GM12878 (cell line): Measurements from ENCODE around the gene TRIM39. TPM values are rescaled to one million over a fixed set of nuclear protein-coding genes. Genes with fewer than 3 reads are reported as not detected.

Source experiments
- ATAC-seq: fragments of 200-7000 bp; cut with Tn5 transposase; 3 replicates; pipeline ENCODE4 v1.9.1; 2020; ENCODE audit warnings: mild to moderate bottlenecking, moderate library complexity
- BruUV-seq: library from RNA; stranded (reverse); fragments of 400-500 nt; replicated peaks from 2 replicates; lab custom pipeline; 2021; lab: Mats Ljungman, UMichigan
- CTCF ChIA-PET: fragments of 300-600 bp; sonication (Branson Sonifier 250); formaldehyde crosslinking; extraction: SDS; loops from one replicate; lab custom pipeline; 2021; ENCODE audit warnings: inconsistent platforms; lab: Yijun Ruan, JAX
- POLR2A ChIA-PET: fragments of 350-600 bp; formaldehyde crosslinking; extraction: SDS; loops from one replicate; lab custom pipeline; 2021; ENCODE audit warnings: inconsistent platforms; lab: Charles Lee
- RAD21 ChIA-PET: fragments of 300-600 bp; sonication (Branson Sonifier 250); formaldehyde crosslinking; loops from one replicate; lab custom pipeline; 2023; ENCODE audit warnings: antibody characterized with exemption; ENCODE audit not compliant: unreplicated experiment; lab: Charles Lee
- SMC1A ChIA-PET: fragments of 300-600 bp; sonication (Branson Sonifier 250); formaldehyde crosslinking; loops from one replicate; lab custom pipeline; 2023; ENCODE audit not compliant: unreplicated experiment, uncharacterized antibody; lab: Charles Lee
- DNase-seq: peaks from one replicate; pipeline ENCODE4 v3.0.0-alpha.2; 2011; ENCODE audit warnings: low read depth, low spot score
- FAIRE-seq: peaks from 3 replicates; lab custom pipeline; 2011; peaks lifted over from hg19 to GRCh38; lab: Jason Lieb, UNC
- H2AFZ ChIP-seq: 2 replicates; pipeline ENCODE4 v1.6.0; 2011; ENCODE audit warnings: low read depth, low read length, control low read depth; ENCODE audit not compliant: control insufficient read depth
- H3K27ac ChIP-seq: 2 replicates; pipeline ENCODE4 v1.5.1; 2011; ENCODE audit warnings: control low read depth; ENCODE audit not compliant: control insufficient read depth, insufficient read depth
- H3K27me3 ChIP-seq, 2 experiments: replicated peaks in 1 of 2; 2 replicates each; pipeline versions ENCODE4 v1.6.0 to v1.6.1; 2011; ENCODE audit warnings: low read length in 1 of 2; ENCODE audit not compliant: control insufficient read depth in 2 of 2, insufficient read depth in 2 of 2
- H3K36me3 ChIP-seq, 2 experiments: 2 replicates each; pipeline ENCODE4 v1.5.1; 2011; ENCODE audit warnings: low read length in 1 of 2; ENCODE audit not compliant: control insufficient read depth in 2 of 2, insufficient read depth in 2 of 2
- H3K4me1 ChIP-seq: 2 replicates; pipeline ENCODE4 v1.6.1; 2011; ENCODE audit warnings: mild to moderate bottlenecking, low read length, moderate library complexity, mixed read lengths; ENCODE audit not compliant: control insufficient read depth, insufficient read depth
- H3K4me2 ChIP-seq: 2 replicates; pipeline ENCODE4 v1.6.0; 2011; ENCODE audit warnings: control low read depth; ENCODE audit not compliant: control insufficient read depth, insufficient read depth
- H3K4me3 ChIP-seq: fragments of 200-600 bp; sonication (generic); 2 replicates; pipeline ENCODE4 v1.5.1; 2016
- H3K79me2 ChIP-seq: 2 replicates; pipeline ENCODE4 v1.6.0; 2011; ENCODE audit warnings: low read length; ENCODE audit not compliant: control insufficient read depth, insufficient read depth
- H3K9ac ChIP-seq: 2 replicates; pipeline ENCODE4 v1.8.0; 2011; ENCODE audit warnings: low read length, control low read depth, mixed read lengths; ENCODE audit not compliant: control insufficient read depth, insufficient read depth
- H3K9me3 ChIP-seq: replicated peaks from 3 replicates; pipeline ENCODE4 v1.5.1; 2011; ENCODE audit warnings: mild to moderate bottlenecking, low read length; ENCODE audit not compliant: control insufficient read depth, insufficient read depth
- H4K20me1 ChIP-seq: 2 replicates; pipeline ENCODE4 v1.6.0; 2011; ENCODE audit not compliant: control insufficient read depth, insufficient read depth
- BCL3 ChIP-seq: IDR thresholded peaks from 2 replicates; pipeline ENCODE4 v1.6.1; 2011; ENCODE audit warnings: borderline replicate concordance, low read depth, mild to moderate bottlenecking, moderate library complexity, low read length; ENCODE audit not compliant: insufficient read depth, poor library complexity, severe bottlenecking
- GATAD2B ChIP-seq: fragments of 450-650 bp; conservative IDR thresholded peaks from 2 replicates; pipeline ENCODE4 v1.6.1; 2017; ENCODE audit warnings: low read depth, mild to moderate bottlenecking, moderate library complexity
- NFYB ChIP-seq: IDR thresholded peaks from 2 replicates; pipeline ENCODE4 v1.6.1; 2011; ENCODE audit warnings: low read depth, mild to moderate bottlenecking, low read length, improper control_type of control experiment, moderate library complexity; ENCODE audit not compliant: insufficient read depth
- RAD51 ChIP-seq: fragments of 450-650 bp; IDR thresholded peaks from 2 replicates; pipeline ENCODE4 v1.6.1; 2016; ENCODE audit warnings: moderate library complexity, mild to moderate bottlenecking, inconsistent platforms
- ZBTB40 ChIP-seq: fragments of 450-650 bp; IDR thresholded peaks from 2 replicates; pipeline ENCODE4 v1.6.1; 2016; ENCODE audit warnings: mild to moderate bottlenecking, moderate library complexity, borderline replicate concordance
- ZNF592 ChIP-seq: fragments of 450-650 bp; IDR thresholded peaks from 2 replicates; pipeline ENCODE4 v1.6.1; 2017; ENCODE audit warnings: mild to moderate bottlenecking, moderate library complexity
- WGBS: methylation state at CpG from one replicate; pipeline ENCODE4 v1.1.6; 2016; ENCODE audit warnings: low lambda C conversion rate; ENCODE audit not compliant: insufficient replicate concordance, insufficient coverage; ENCODE audit errors: missing lambda C conversion rate; 5-methylcytosine and 5-hydroxymethylcytosine counted together
- in situ Hi-C: fragments of 300-500 bp; cut with MboI; formaldehyde crosslinking; loops from 9 replicates; pipeline ENCODE4 v1.14.3; 2018; ENCODE audit warnings: mixed read lengths
- intact Hi-C: fragments of 100-400 bp; cut with micrococcal nuclease; formaldehyde crosslinking; loops from one replicate; pipeline ENCODE4 v1.14.2; 2022; ENCODE audit not compliant: unreplicated experiment
- polyA plus RNA-seq, 11 experiments: library from polyadenylated mRNA; depleted of rRNA in 4 of 11; unstranded in 6 of 11; stranded (reverse) in 5 of 11; fragments of >200 nt; fragmentation: Nextera tagmentation in 4 of 11; fragmentation: Illumina TruSeq in 1 of 11; extraction: Ambion mirVana in 4 of 11; extraction: Trizol in 1 of 11; gene quantifications; 1 replicate in 1 of 11; 2 replicates in 10 of 11; pipeline versions ENCODE4 v1.2.1 to v1.2.3, GENCODE V29; 2011 to 2016; ENCODE audit warnings: inconsistent platforms in 2 of 11, missing spikeins in 2 of 11, low read depth in 1 of 11
- total RNA-seq, 4 experiments: library from RNA; depleted of rRNA in 3 of 4; stranded (reverse); fragments of >200 nt in 3 of 4; fragmentation: Illumina TruSeq in 1 of 4; extraction: Trizol in 1 of 4; gene quantifications; 2 replicates each; pipeline versions ENCODE4 v1.2.1 to v1.2.3, GENCODE V29; 2013 to 2021

TRIM39 gene
- total and polyA plus RNA-seq, 10 of the 15 experiments (the other 5 are each of a cell fraction or from before 2014, with no cell fraction given): 3.0 to 11.9 (median 8.8) TPM

GRCh38 chr6:30380464-30380863 is 53.7 kb downstream of the TRIM39 start:
- Histone ChIP-seq H3K27me3 (peaks cover 0 to 6% of the 10 kb centered on the region in 2 experiments; a peak in 1 of 4 replicates), H2AFZ (no peak overlapping the region), H3K4me1 (no peaks in the 10 kb centered on the region), H3K27ac (no peak overlapping the region), H3K4me2 (no peak overlapping the region), H3K79me2 (no peaks in the 10 kb centered on the region), H4K20me1 (no peaks in the 10 kb centered on the region), H3K9me3 (no peaks in the 10 kb centered on the region; the same call in 2 of the 3 replicates), H3K36me3 (no peaks in the 10 kb centered on the region), H3K9ac (no peak overlapping the region), H3K4me3 (no peak overlapping the region)
- no peak for DNase-seq
- CTCF ChIA-PET: interaction anchor here (0.7 to 1.0 kb wide), 4 partner anchors 22 to 161 kb away, joined by 3 to 4 read pairs (median 3); no protein-coding TSS in a partner anchor
- TF ChIP-seq NFYB: no peak
- ATAC-seq: no peak
- RAD21 ChIA-PET: no interaction called here
- SMC1A ChIA-PET: interaction anchor here (1.7 kb wide), 1 partner anchor 61 kb away, joined by 4 read pairs; no protein-coding TSS in a partner anchor
- in situ Hi-C loops (no loop called here), intact Hi-C loops (no loop called here)
- POLR2A ChIA-PET: no interaction called here
- BruUV-seq: no TSS peak
- FAIRE-seq: no peak
- 36% methylated on average over 2 of the region's 5 CpGs for WGBS

- ATAC-seq (no peak), FAIRE-seq (no peak), DNase-seq (no peak)
- Histone ChIP-seq H3K4me1 (no peaks in the 10 kb centered on the region), H3K27me3 (peaks cover 0 to 4% of the 10 kb centered on the region in 2 experiments; a peak in 3 of 4 replicates), H3K9ac (no peak overlapping the region), H3K36me3 (no peaks in the 10 kb centered on the region), H3K4me2 (no peak overlapping the region), H3K9me3 (no peaks in the 10 kb centered on the region; the same call in 2 of the 3 replicates), H2AFZ (no peak overlapping the region), H3K27ac (no peak overlapping the region), H3K79me2 (no peaks in the 10 kb centered on the region), H4K20me1 (no peaks in the 10 kb centered on the region), H3K4me3 (no peak overlapping the region)
- intact Hi-C loops (no loop called here), in situ Hi-C loops (no loop called here)
- ChIA-PET SMC1A (no interaction called here), RAD21 (no interaction called here), CTCF (no interaction called here), POLR2A (no interaction called here)
- BruUV-seq: no TSS peak
- WGBS: 2% methylated on average over 3 of the region's 3 CpGs
- TF ChIP-seq ZBTB40 (no peak), NFYB (no peak), ZNF592 (no peak), BCL3 (no peak), RAD51 (no peak), GATAD2B (no peak)
Observed at GRCh38 chr6:30386166-30386565, 59.4 kb downstream of the TRIM39 start.
